ENCODE measurements around the gene ZBTB39.

Gene ZBTB39

GRCh38 chr12:56958422-56958821, 47.9 kb downstream of the ZBTB39 start:
- Mint-ChIP-seq H3K36me3 (ENCODE audit: low read depth) (no peaks in the 10 kb centered on the region), H3K9me3 (peaks cover 7% of the 10 kb centered on the region), H3K27ac (no peak overlapping the region), H3K4me1 (ENCODE audit: low read depth) (no peaks in the 10 kb centered on the region), H3K27me3 (ENCODE audit: low read depth) (peaks cover 26% of the 10 kb centered on the region), H3K4me3 (no peak overlapping the region)

- no peaks in the 10 kb centered on the region for H3K36me3 Mint-ChIP-seq (ENCODE audit: low read depth)
- no peak within 1 kb of the TSS for H3K4me3 Mint-ChIP-seq
- no peak within 1 kb of the TSS for H3K27ac Mint-ChIP-seq
- H3K4me1 Mint-ChIP-seq (ENCODE audit: low read depth) = no peaks in the 10 kb centered on the region
- H3K9me3 Mint-ChIP-seq = peaks cover 6% of the 10 kb centered on the region
- H3K27me3 Mint-ChIP-seq (ENCODE audit: low read depth) = peaks cover 25% of the 10 kb centered on the region
Measured at GRCh38 chr12:56957229-56958052, 48.9 kb downstream of the ZBTB39 start, which contains the start of gene RDH16. Gene RDH16 (minus strand): TSS chr12:56957608. CDS start chr12:56957462, 146 bp downstream.

- H3K27ac Mint-ChIP-seq = no peak overlapping the region
- H3K27me3 Mint-ChIP-seq (ENCODE audit: low read depth) = peaks cover 10% of the 10 kb centered on the region
- H3K4me3 Mint-ChIP-seq = no peak overlapping the region
- no peaks in the 10 kb centered on the region for H3K36me3 Mint-ChIP-seq (ENCODE audit: low read depth)
- H3K9me3 Mint-ChIP-seq = no peaks in the 10 kb centered on the region
- no peaks in the 10 kb centered on the region for H3K4me1 Mint-ChIP-seq (ENCODE audit: low read depth)
Measured at GRCh38 chr12:56955631-56956256, 50.6 kb downstream of the ZBTB39 start.

- H3K36me3 Mint-ChIP-seq (ENCODE audit: low read depth) = no peaks in the 10 kb centered on the region
- H3K4me3 Mint-ChIP-seq = no peak overlapping the region
- peaks cover 6% of the 10 kb centered on the region for H3K27me3 Mint-ChIP-seq (ENCODE audit: low read depth)
- H3K27ac Mint-ChIP-seq = no peak overlapping the region
- no peaks in the 10 kb centered on the region for H3K9me3 Mint-ChIP-seq
- no peaks in the 10 kb centered on the region for H3K4me1 Mint-ChIP-seq (ENCODE audit: low read depth)
Measured at GRCh38 chr12:56954958-56955355, 51.4 kb downstream of the ZBTB39 start.

- no peak overlapping the region for H3K4me3 Mint-ChIP-seq
- no peaks in the 10 kb centered on the region for H3K4me1 Mint-ChIP-seq (ENCODE audit: low read depth)
- H3K27ac Mint-ChIP-seq = no peak overlapping the region
- H3K36me3 Mint-ChIP-seq (ENCODE audit: low read depth) = no peaks in the 10 kb centered on the region
- peaks cover 1% of the 10 kb centered on the region for H3K27me3 Mint-ChIP-seq (ENCODE audit: low read depth)
- H3K9me3 Mint-ChIP-seq = no peaks in the 10 kb centered on the region
Measured at GRCh38 chr12:56954057-56954957, 52.0 kb downstream of the ZBTB39 start.

- no peaks in the 10 kb centered on the region for H3K36me3 Mint-ChIP-seq (ENCODE audit: low read depth)
- H3K4me3 Mint-ChIP-seq = no peak overlapping the region
- no peaks in the 10 kb centered on the region for H3K9me3 Mint-ChIP-seq
- no peaks in the 10 kb centered on the region for H3K27me3 Mint-ChIP-seq (ENCODE audit: low read depth)
- H3K27ac Mint-ChIP-seq = no peak overlapping the region
- H3K4me1 Mint-ChIP-seq (ENCODE audit: low read depth) = no peaks in the 10 kb centered on the region
Measured at GRCh38 chr12:56953314-56953713, 53.0 kb downstream of the ZBTB39 start.

- Mint-ChIP-seq H3K9me3 (no peaks in the 10 kb centered on the region), H3K4me1 (ENCODE audit: low read depth) (no peaks in the 10 kb centered on the region), H3K36me3 (ENCODE audit: low read depth) (no peaks in the 10 kb centered on the region), H3K27me3 (ENCODE audit: low read depth) (peaks cover 11% of the 10 kb centered on the region), H3K27ac (no peak overlapping the region), H3K4me3 (no peak overlapping the region)
Measured at GRCh38 chr12:56951582-56952339, 54.6 kb downstream of the ZBTB39 start.

- peaks cover 32% of the 10 kb centered on the region for H3K27me3 Mint-ChIP-seq (ENCODE audit: low read depth)
- H3K4me3 Mint-ChIP-seq = no peak overlapping the region
- H3K36me3 Mint-ChIP-seq (ENCODE audit: low read depth) = no peaks in the 10 kb centered on the region
- H3K9me3 Mint-ChIP-seq = no peaks in the 10 kb centered on the region
- H3K4me1 Mint-ChIP-seq (ENCODE audit: low read depth) = no peaks in the 10 kb centered on the region
- no peak overlapping the region for H3K27ac Mint-ChIP-seq
Measured at GRCh38 chr12:56948881-56949280, 57.5 kb downstream of the ZBTB39 start.
